NT2/D1 (cell line): ENCODE data around the gene ZNF366.

Experiments
- DNase-seq: peaks from one replicate; pipeline ENCODE4 v3.0.0-alpha.2; 2011; ENCODE audit warnings: low read depth, low spot score
- H3K27me3 ChIP-seq: 2 replicates; pipeline ENCODE4 v1.6.0; 2011; ENCODE audit warnings: mild to moderate bottlenecking; ENCODE audit not compliant: insufficient read length, insufficient read depth
- H3K36me3 ChIP-seq: 2 replicates; pipeline ENCODE4 v1.6.1; 2011; ENCODE audit warnings: mild to moderate bottlenecking, low read length, mixed read lengths; ENCODE audit not compliant: insufficient read depth, insufficient read length
- H3K4me1 ChIP-seq: 2 replicates; pipeline ENCODE4 v1.5.1; 2011; ENCODE audit not compliant: insufficient read depth, insufficient read length
- H3K4me3 ChIP-seq: 2 replicates; pipeline ENCODE4 v1.5.1; 2011; ENCODE audit warnings: low read depth; ENCODE audit not compliant: insufficient read length
- H3K9ac ChIP-seq: 2 replicates; pipeline ENCODE4 v1.6.0; 2011; ENCODE audit warnings: low read depth; ENCODE audit not compliant: insufficient read length
- H3K9me3 ChIP-seq: 2 replicates; pipeline ENCODE4 v1.5.1; 2011; ENCODE audit warnings: mild to moderate bottlenecking, low read length; ENCODE audit not compliant: insufficient read depth
- SUZ12 ChIP-seq: IDR thresholded peaks from 2 replicates; pipeline ENCODE4 v1.6.1; 2011; ENCODE audit not compliant: insufficient read length, insufficient read depth; ENCODE audit errors: extremely low read depth
- YY1 ChIP-seq: IDR thresholded peaks from 2 replicates; pipeline ENCODE4 v1.6.1; 2011; ENCODE audit not compliant: insufficient read length, insufficient read depth
- ZNF274 ChIP-seq: IDR thresholded peaks from 2 replicates; pipeline ENCODE4 v1.6.1; 2011; ENCODE audit warnings: mild to moderate bottlenecking, low read depth, low read length

Gene ZNF366

GRCh38 chr5:72509401-72509800, 2.2 kb upstream of the ZNF366 start:
- H3K9me3 ChIP-seq, result no peaks in the 10 kb centered on the region; the same call in 1 of the 2 replicates
- H3K27me3 ChIP-seq, result no peaks in the 10 kb centered on the region
- H3K4me1 ChIP-seq, result peaks cover 3% of the 10 kb centered on the region
- H3K36me3 ChIP-seq, result no peaks in the 10 kb centered on the region
- no peak for DNase-seq
- H3K4me3 ChIP-seq, result no peak overlapping the region
- H3K9ac ChIP-seq, result no peak overlapping the region
- TF ChIP-seq YY1 (no peak), ZNF274 (no peak), SUZ12 (no peak)

- no peaks in the 10 kb centered on the region for H3K27me3 ChIP-seq
- DNase-seq, result no peak
- no peaks in the 10 kb centered on the region; the same call in 1 of the 2 replicates for H3K9me3 ChIP-seq
- no peaks in the 10 kb centered on the region for H3K36me3 ChIP-seq
- H3K4me3 ChIP-seq, result no peak overlapping the region
- no peak overlapping the region for H3K9ac ChIP-seq
- H3K4me1 ChIP-seq, result peaks cover 3% of the 10 kb centered on the region
- TF ChIP-seq SUZ12 (no peak), ZNF274 (no peak), YY1 (no peak)
Observed at GRCh38 chr5:72508241-72509170, 1.3 kb upstream of the ZNF366 start.

- no peaks in the 10 kb centered on the region for H3K36me3 ChIP-seq
- DNase-seq, result no peak
- H3K9me3 ChIP-seq, result no peaks in the 10 kb centered on the region; the same call in 1 of the 2 replicates
- H3K9ac ChIP-seq, result no peak overlapping the region
- H3K4me1 ChIP-seq, result peaks cover 3% of the 10 kb centered on the region
- TF ChIP-seq SUZ12 (no peak), YY1 (no peak), ZNF274 (no peak)
- H3K27me3 ChIP-seq, result no peaks in the 10 kb centered on the region
- no peak overlapping the region for H3K4me3 ChIP-seq
Observed at GRCh38 chr5:72507907-72508238, 663 bp upstream of the ZNF366 start.

- H3K4me3 ChIP-seq, result no peak overlapping the region
- H3K36me3 ChIP-seq, result no peaks in the 10 kb centered on the region
- no peaks in the 10 kb centered on the region; the same call in 1 of the 2 replicates for H3K9me3 ChIP-seq
- H3K4me1 ChIP-seq, result peaks cover 3% of the 10 kb centered on the region
- DNase-seq, result no peak
- no peak overlapping the region for H3K9ac ChIP-seq
- no peaks in the 10 kb centered on the region for H3K27me3 ChIP-seq
- TF ChIP-seq YY1 (no peak), SUZ12 (no peak), ZNF274 (no peak)
Observed at GRCh38 chr5:72506158-72506549, 1.1 kb downstream of the ZNF366 start.

GRCh38 chr5:72505539-72506157, 1.6 kb downstream of the ZNF366 start:
- DNase-seq, result no peak
- Histone ChIP-seq H3K4me1 (peaks cover 3% of the 10 kb centered on the region), H3K9ac (no peak overlapping the region), H3K36me3 (no peaks in the 10 kb centered on the region), H3K4me3 (no peak overlapping the region), H3K27me3 (no peaks in the 10 kb centered on the region), H3K9me3 (no peaks in the 10 kb centered on the region)
- TF ChIP-seq YY1, result no peak
- no peak for TF ChIP-seq ZNF274
- no peak for TF ChIP-seq SUZ12

GRCh38 chr5:72505016-72505415, 2.2 kb downstream of the ZNF366 start:
- Histone ChIP-seq H3K9me3 (no peaks in the 10 kb centered on the region), H3K36me3 (no peaks in the 10 kb centered on the region), H3K4me1 (peaks cover 3% of the 10 kb centered on the region), H3K27me3 (no peaks in the 10 kb centered on the region), H3K9ac (no peak overlapping the region), H3K4me3 (no peak overlapping the region)
- TF ChIP-seq YY1 (no peak), ZNF274 (no peak), SUZ12 (no peak)
- no peak for DNase-seq

GRCh38 chr5:72503888-72504491, 3.2 kb downstream of the ZNF366 start:
- no peaks in the 10 kb centered on the region for H3K27me3 ChIP-seq
- no peak for TF ChIP-seq YY1
- TF ChIP-seq SUZ12, result no peak
- TF ChIP-seq ZNF274, result no peak
- no peaks in the 10 kb centered on the region for H3K36me3 ChIP-seq
- no peak overlapping the region for H3K4me3 ChIP-seq
- no peaks in the 10 kb centered on the region for H3K9me3 ChIP-seq
- no peak overlapping the region for H3K9ac ChIP-seq
- no peak for DNase-seq
- peaks cover 3% of the 10 kb centered on the region for H3K4me1 ChIP-seq
